CD14-positive monocyte (primary cell): ENCODE measurements around the gene ARL6. TPM values are rescaled to one million over a fixed set of nuclear protein-coding genes. Genes with fewer than 3 reads are reported as not detected.

Source experiments
- DNase-seq, 3 donors: peaks; one replicate each; pipeline ENCODE4 v3.0.0-alpha.2; 2011 to 2022
- H2AFZ ChIP-seq: 2 replicates; pipeline ENCODE4 v1.6.0; 2012; ENCODE audit warnings: mild to moderate bottlenecking, low read depth, low read length, inconsistent platforms; ENCODE audit not compliant: insufficient read depth, poor library complexity, severe bottlenecking
- H3K27ac ChIP-seq, 2 donors: 1 replicate in 1 of 2; 2 replicates in 1 of 2; pipeline ENCODE4 v1.5.1; 2012 to 2013; ENCODE audit warnings: low read length in 2 of 2, control low read depth in 1 of 2, inconsistent platforms in 1 of 2, low read depth in 1 of 2, mild to moderate bottlenecking in 1 of 2
- H3K27me3 ChIP-seq, 2 donors: one replicate each; pipeline versions ENCODE4 v1.6.0 to v1.6.1; 2011 to 2013; ENCODE audit warnings: low read length in 2 of 2; ENCODE audit not compliant: control insufficient read depth in 2 of 2, insufficient read depth in 2 of 2
- H3K36me3 ChIP-seq, 2 donors: replicated peaks in 1 of 2; 1 replicate in 1 of 2; 2 replicates in 1 of 2; pipeline versions ENCODE4 v1.5.1 to v1.6.1; 2012 to 2013; ENCODE audit warnings: low read length in 2 of 2, control low read depth in 1 of 2, inconsistent platforms in 1 of 2, mild to moderate bottlenecking in 1 of 2; ENCODE audit not compliant: insufficient read depth in 2 of 2, control insufficient read depth in 1 of 2
- H3K4me1 ChIP-seq, 2 donors: 1 replicate in 1 of 2; 2 replicates in 1 of 2; pipeline versions ENCODE4 v1.5.1 to v1.6.1; 2012 to 2013; ENCODE audit warnings: low read length in 2 of 2, control low read depth in 1 of 2, inconsistent platforms in 1 of 2, mild to moderate bottlenecking in 1 of 2, moderate library complexity in 1 of 2; ENCODE audit not compliant: insufficient read depth in 2 of 2, control insufficient read depth in 1 of 2
- H3K4me2 ChIP-seq: replicated peaks from 2 replicates; pipeline ENCODE3; 2012; ENCODE audit warnings: low read length, moderate library complexity, mild to moderate bottlenecking; ENCODE audit not compliant: poor library complexity, severe bottlenecking; ENCODE audit errors: extremely low read depth
- H3K4me3 ChIP-seq, 3 experiments: fragments of 200-600 bp in 1 of 3; sonication (generic) in 1 of 3; replicated peaks in 1 of 3; 1 replicate in 2 of 3; 2 replicates in 1 of 3; pipeline ENCODE4 v1.5.1; 2011 to 2013; ENCODE audit warnings: low read length in 3 of 3, mild to moderate bottlenecking in 3 of 3, control low read depth in 2 of 3, low read depth in 2 of 3, inconsistent platforms in 1 of 3, moderate library complexity in 1 of 3
- H3K79me2 ChIP-seq: 2 replicates; pipeline ENCODE4 v1.6.0; 2012; ENCODE audit warnings: mild to moderate bottlenecking, control low read depth, inconsistent platforms, low read length, moderate library complexity; ENCODE audit not compliant: insufficient read depth
- H3K9ac ChIP-seq: 2 replicates; pipeline ENCODE4 v1.6.0; 2017; ENCODE audit warnings: low read length, mild to moderate bottlenecking; ENCODE audit not compliant: insufficient read depth, poor library complexity, severe bottlenecking
- H3K9me3 ChIP-seq, 2 donors: replicated peaks in 1 of 2; 1 replicate in 1 of 2; 2 replicates in 1 of 2; pipeline versions ENCODE4 v1.5.1 to v1.6.1; 2012 to 2013; ENCODE audit warnings: low read length in 2 of 2, control low read depth in 1 of 2; ENCODE audit not compliant: control insufficient read depth in 1 of 2, insufficient read depth in 1 of 2
- H4K20me1 ChIP-seq: 2 replicates; pipeline ENCODE4 v1.6.0; 2012; ENCODE audit warnings: mild to moderate bottlenecking, low read length, control low read depth, moderate library complexity; ENCODE audit not compliant: insufficient read depth
- H3K27ac Mint-ChIP-seq, 7 donors: one replicate each; pipeline ENCODE4 v1.8.0; 2020; ENCODE audit warnings: mild to moderate bottlenecking in 7 of 7, mixed read lengths in 7 of 7, moderate library complexity in 6 of 7, inconsistent platforms in 2 of 7
- H3K27me3 Mint-ChIP-seq, 3 donors: one replicate each; pipeline ENCODE4 v1.8.0; 2021 to 2022; ENCODE audit warnings: low read depth in 3 of 3, mild to moderate bottlenecking in 3 of 3, mixed read lengths in 3 of 3, moderate library complexity in 3 of 3, inconsistent platforms in 1 of 3
- H3K36me3 Mint-ChIP-seq, 2 donors: one replicate each; pipeline ENCODE4 v1.8.0; 2020; ENCODE audit warnings: mixed read lengths in 2 of 2, inconsistent platforms in 1 of 2, mild to moderate bottlenecking in 1 of 2
- H3K4me1 Mint-ChIP-seq: one replicate; pipeline ENCODE4 v1.8.0; 2020; ENCODE audit warnings: mild to moderate bottlenecking, mixed read lengths
- H3K4me3 Mint-ChIP-seq, 2 donors: one replicate each; pipeline ENCODE4 v1.8.0; 2020; ENCODE audit warnings: mild to moderate bottlenecking in 2 of 2, mixed read lengths in 2 of 2, moderate library complexity in 1 of 2
- H3K9me3 Mint-ChIP-seq, 7 donors: one replicate each; pipeline ENCODE4 v1.8.0; 2020 to 2022; ENCODE audit warnings: mixed read lengths in 7 of 7, mild to moderate bottlenecking in 6 of 7, moderate library complexity in 6 of 7, inconsistent platforms in 2 of 7
- CTCF ChIP-seq: fragments of 200-600 bp; IDR thresholded peaks from one replicate; pipeline ENCODE4 v1.8.0; 2022; ENCODE audit warnings: antibody characterized with exemption, mild to moderate bottlenecking
- WGBS: methylation state at CpG from one replicate; pipeline ENCODE4 v1.1.5; 2013; ENCODE audit warnings: missing lambda C conversion rate; ENCODE audit not compliant: insufficient coverage; 5-methylcytosine and 5-hydroxymethylcytosine counted together
- intact Hi-C, 2 donors: fragments of 100-400 bp; cut with micrococcal nuclease; formaldehyde crosslinking; loops; one replicate each; pipeline versions ENCODE4 v1.15.0 to v1.15.1; 2023
- polyA plus RNA-seq, 3 donors: library from polyadenylated mRNA; depleted of rRNA in 1 of 3; unstranded in 2 of 3; stranded (reverse) in 1 of 3; fragments of 300-500 nt in 2 of 3; fragments of >200 nt in 1 of 3; fragmentation: Illumina TruSeq in 2 of 3; gene quantifications; 1 replicate in 2 of 3; 2 replicates in 1 of 3; pipeline ENCODE4 v1.2.3, GENCODE V29; 2012 to 2021

ARL6 gene
- polyA plus RNA-seq, 3 donors, result 0.76 to 2.3 (median 1.8) TPM

- DNase-seq, result peak; percentile 25 to 57 (median 49)
These were observed 29.0 kb downstream of the ARL6 start for GRCh38 chr3:97793420-97794019.

GRCh38 chr3:97795951-97796350, 31.4 kb downstream of the ARL6 start:
- intact Hi-C loops, result loop anchor here in 1 of 2 donors (2.0 kb wide), 1 partner anchor 227 kb away; no protein-coding TSS in a partner anchor
- H3K4me3 Mint-ChIP-seq, result no peak overlapping the region
- H3K36me3 ChIP-seq, result no peaks in the 10 kb centered on the region
- H3K9ac ChIP-seq, result no peak overlapping the region
- H3K4me1 Mint-ChIP-seq, result no peaks in the 10 kb centered on the region
- no CpG with 5 or more reads among the region's 4 CpGs for WGBS
- H3K79me2 ChIP-seq, result no peaks in the 10 kb centered on the region
- H3K4me1 ChIP-seq, result no peaks in the 10 kb centered on the region
- H4K20me1 ChIP-seq, result no peaks in the 10 kb centered on the region
- no peak overlapping the region for H3K4me3 ChIP-seq
- no peak for DNase-seq
- no peaks in the 10 kb centered on the region for H3K9me3 Mint-ChIP-seq
- H3K9me3 ChIP-seq, result no peaks in the 10 kb centered on the region
- H3K27ac Mint-ChIP-seq, result no peak overlapping the region
- no peaks in the 10 kb centered on the region for H3K36me3 Mint-ChIP-seq
- H3K27me3 ChIP-seq, result no peaks in the 10 kb centered on the region
- H3K4me2 ChIP-seq, result no peak overlapping the region
- H3K27me3 Mint-ChIP-seq, result no peaks in the 10 kb centered on the region
- no peak overlapping the region for H2AFZ ChIP-seq
- no peak overlapping the region for H3K27ac ChIP-seq
- no peak for TF ChIP-seq CTCF

More at GRCh38 chr3:97793420-97794019, 29.0 kb downstream of the ARL6 start:
- no peaks in the 10 kb centered on the region for H3K9me3 Mint-ChIP-seq
- Histone ChIP-seq H2AFZ (no peak overlapping the region), H3K4me1 (no peaks in the 10 kb centered on the region), H3K9me3 (no peaks in the 10 kb centered on the region), H3K36me3 (no peaks in the 10 kb centered on the region), H3K27ac (no peak overlapping the region), H4K20me1 (no peaks in the 10 kb centered on the region), H3K4me2 (no peak overlapping the region), H3K9ac (no peak overlapping the region), H3K79me2 (no peaks in the 10 kb centered on the region), H3K4me3 (no peak overlapping the region), H3K27me3 (no peaks in the 10 kb centered on the region)
- no peaks in the 10 kb centered on the region for H3K4me1 Mint-ChIP-seq
- H3K27me3 Mint-ChIP-seq, result no peaks in the 10 kb centered on the region
- no peak overlapping the region for H3K4me3 Mint-ChIP-seq
- intact Hi-C loops, result loop anchor here (2.0 kb wide), 1 partner anchor 229 kb away; no protein-coding TSS in a partner anchor
- no peaks in the 10 kb centered on the region for H3K36me3 Mint-ChIP-seq
- H3K27ac Mint-ChIP-seq, result no peak overlapping the region
- peak; percentile 80 for TF ChIP-seq CTCF
